Gastrocnemius medialis (tissue), 4 donors: ENCODE data around the gene KCNAB1. TPM values are rescaled to one million over a fixed set of nuclear protein-coding genes. Genes with fewer than 3 reads are reported as not detected.

Experiments
- ATAC-seq, 2 donors: fragments of 150-250 bp; one replicate each; pipeline ENCODE4 v1.9.1; 2016
- DNase-seq, 2 donors: peaks; one replicate each; pipeline ENCODE4 v3.0.0-alpha.2; 2019
- H3K27ac ChIP-seq, 4 donors: fragments of 200-600 bp; sonication (generic); 1 replicate in 1 of 4; 2 replicates in 3 of 4; pipeline ENCODE4 v1.5.1; 2016 to 2018; ENCODE audit warnings: mild to moderate bottlenecking in 2 of 4, moderate library complexity in 1 of 4
- H3K27me3 ChIP-seq, 3 donors: fragments of 200-600 bp; sonication (generic) in 2 of 3; 1 replicate in 1 of 3; 2 replicates in 2 of 3; pipeline versions ENCODE4 v1.5.1 to v1.6.0; 2016 to 2019; ENCODE audit warnings: mild to moderate bottlenecking in 1 of 3, moderate library complexity in 1 of 3
- H3K36me3 ChIP-seq, 2 donors: fragments of 200-600 bp; sonication (generic) in 1 of 2; one replicate each; pipeline ENCODE4 v1.5.1; 2017 to 2018
- H3K4me1 ChIP-seq, 2 donors: fragments of 200-600 bp; sonication (generic) in 1 of 2; one replicate each; pipeline ENCODE4 v1.5.1; 2016 to 2017; ENCODE audit warnings: mild to moderate bottlenecking in 2 of 2
- H3K4me3 ChIP-seq, 4 donors: fragments of 200-600 bp; sonication (generic) in 3 of 4; 1 replicate in 1 of 4; 2 replicates in 3 of 4; pipeline ENCODE4 v1.5.1; 2016 to 2019; ENCODE audit warnings: mild to moderate bottlenecking in 2 of 4
- H3K9me3 ChIP-seq, 3 donors: fragments of 200-600 bp; sonication (generic) in 2 of 3; 1 replicate in 1 of 3; 2 replicates in 2 of 3; pipeline ENCODE4 v1.5.1; 2016 to 2019
- CTCF ChIP-seq, 5 experiments: fragments of 450-650 bp in 3 of 5; fragments of 200-600 bp in 2 of 5; sonication (generic) in 2 of 5; IDR thresholded peaks in 4 of 5; conservative IDR thresholded peaks in 1 of 5; 1 replicate in 4 of 5; 2 replicates in 1 of 5; pipeline ENCODE4 v1.5.1; 2016 to 2019; ENCODE audit warnings: antibody characterized with exemption in 5 of 5, mild to moderate bottlenecking in 3 of 5, moderate library complexity in 3 of 5
- POLR2A ChIP-seq, 2 donors: fragments of 450-650 bp; IDR thresholded peaks; one replicate each; pipeline ENCODE4 v1.6.1; 2017; ENCODE audit warnings: antibody characterized with exemption in 2 of 2, mild to moderate bottlenecking in 2 of 2, moderate library complexity in 2 of 2
- in situ Hi-C, 4 donors: fragments of 200-750 bp; cut with MboI; loops; one replicate each; pipeline versions ENCODE4 v1.15.0 to v1.8.0; 2017; ENCODE audit warnings: low sequenced_read_pairs in 4 of 4
- intact Hi-C: fragments of 100-400 bp; cut with DNase I; formaldehyde crosslinking; loops from one replicate; pipeline ENCODE4 v1.15.1; 2023; ENCODE audit warnings: low total_unique reads
- total RNA-seq, 4 donors: library from RNA; depleted of rRNA; stranded (reverse); fragments of >200 nt; gene quantifications; one replicate each; pipeline versions ENCODE4 v1.1.0 to v1.2.3, GENCODE V29; 2016

KCNAB1 gene
- total RNA-seq, 4 donors from 2014 or later = 0.46 to 3.6 (median 1.9) TPM

- intact Hi-C loops = no loop called here
- in situ Hi-C loops = no loop called here
- ATAC-seq = no peak
- no peaks in the 10 kb centered on the region for H3K9me3 ChIP-seq
- TF ChIP-seq CTCF (IDR thresholded peaks at IDR 0.05 in 4 of 5, conservative IDR thresholded peaks at IDR 0.05 in 1 of 5) (no peak), POLR2A (IDR thresholded peaks at IDR 0.05) (no peak)
- H3K27ac ChIP-seq = no peak overlapping the region
- no peak overlapping the region for H3K4me3 ChIP-seq
- no peaks in the 10 kb centered on the region for H3K27me3 ChIP-seq
- DNase-seq = no peak
- H3K4me1 ChIP-seq = no peaks in the 10 kb centered on the region
- H3K36me3 ChIP-seq = no peaks in the 10 kb centered on the region
Observed at GRCh38 chr3:156253150-156253549, 132.8 kb downstream of the KCNAB1 start.

- Histone ChIP-seq H3K4me1 (peaks cover 0 to 3% of the 10 kb centered on the region in 2 donors), H3K27ac (no peak overlapping the region), H3K9me3 (no peaks in the 10 kb centered on the region), H3K4me3 (no peak overlapping the region), H3K36me3 (no peaks in the 10 kb centered on the region), H3K27me3 (no peaks in the 10 kb centered on the region)
- ATAC-seq (no peak), DNase-seq (no peak)
- intact Hi-C loops = no loop called here
- in situ Hi-C loops = no loop called here
- TF ChIP-seq POLR2A (IDR thresholded peaks at IDR 0.05) = no peak
- no peak for TF ChIP-seq CTCF (IDR thresholded peaks at IDR 0.05 in 4 of 5, conservative IDR thresholded peaks at IDR 0.05 in 1 of 5)
Observed at GRCh38 chr3:156256256-156256655, 135.9 kb downstream of the KCNAB1 start.

GRCh38 chr3:156256945-156257344 lies 136.6 kb downstream of the KCNAB1 start:
- Histone ChIP-seq H3K27me3 (no peaks in the 10 kb centered on the region), H3K4me3 (no peak overlapping the region), H3K27ac (no peak overlapping the region), H3K9me3 (no peaks in the 10 kb centered on the region), H3K4me1 (peaks cover 0 to 3% of the 10 kb centered on the region in 2 donors), H3K36me3 (no peaks in the 10 kb centered on the region)
- intact Hi-C loops (no loop called here), in situ Hi-C loops (no loop called here)
- DNase-seq = no peak
- TF ChIP-seq POLR2A (IDR thresholded peaks at IDR 0.05) = no peak
- no peak for TF ChIP-seq CTCF (IDR thresholded peaks at IDR 0.05 in 4 of 5, conservative IDR thresholded peaks at IDR 0.05 in 1 of 5)
- no peak for ATAC-seq

GRCh38 chr3:156258301-156258700 lies 137.9 kb downstream of the KCNAB1 start:
- H3K4me3 ChIP-seq = no peak overlapping the region
- no peak for ATAC-seq
- in situ Hi-C loops = no loop called here

More at GRCh38 chr3:156258301-156258700, 137.9 kb downstream of the KCNAB1 start:
- TF ChIP-seq CTCF (IDR thresholded peaks at IDR 0.05 in 4 of 5, conservative IDR thresholded peaks at IDR 0.05 in 1 of 5) (no peak), POLR2A (IDR thresholded peaks at IDR 0.05) (no peak)
- Histone ChIP-seq H3K36me3 (no peaks in the 10 kb centered on the region), H3K9me3 (no peaks in the 10 kb centered on the region), H3K27ac (no peak overlapping the region), H3K4me1 (peaks cover 0 to 3% of the 10 kb centered on the region in 2 donors), H3K27me3 (no peaks in the 10 kb centered on the region)
- no peak for DNase-seq
- intact Hi-C loops = no loop called here
